Panc1 (cell line): Measurements from ENCODE around the gene MAPKAPK3.

Experiments used
- SIN3A ChIP-seq: IDR thresholded peaks from 2 replicates; pipeline ENCODE4 v1.6.1; 2012; ENCODE audit warnings: low read depth, mild to moderate bottlenecking, low read length, moderate library complexity, borderline replicate concordance; ENCODE audit not compliant: insufficient read depth
- TF ChIP-seq, protein P1 (sequence below): fragments of 450-650 bp; IDR thresholded peaks from 2 replicates; pipeline ENCODE4 v1.5.1; 2017; ENCODE audit warnings: mild to moderate bottlenecking

DNA sequence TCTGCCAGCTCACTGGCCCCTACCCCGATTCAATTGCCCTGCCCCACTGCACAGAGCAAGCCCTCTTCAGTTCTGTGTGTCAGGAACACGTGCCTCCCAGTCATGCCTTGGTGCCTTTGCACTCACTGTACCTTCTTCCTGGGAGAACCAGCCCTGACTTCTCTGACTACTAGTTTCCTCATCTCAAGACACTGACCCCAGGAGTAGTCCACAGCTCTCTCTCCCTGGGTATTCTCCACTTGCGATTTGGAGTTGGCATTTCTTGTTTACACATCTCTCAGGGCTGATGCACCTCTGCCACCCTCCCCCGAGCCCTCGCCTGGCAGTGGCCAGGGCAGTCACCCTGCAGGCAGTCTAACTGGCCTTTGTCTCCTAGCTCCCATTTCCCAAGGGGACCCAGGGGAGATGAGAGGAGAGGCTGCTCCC is 11.0 kb upstream of the MAPKAPK3 start:
- TF ChIP-seq, protein P1, sequence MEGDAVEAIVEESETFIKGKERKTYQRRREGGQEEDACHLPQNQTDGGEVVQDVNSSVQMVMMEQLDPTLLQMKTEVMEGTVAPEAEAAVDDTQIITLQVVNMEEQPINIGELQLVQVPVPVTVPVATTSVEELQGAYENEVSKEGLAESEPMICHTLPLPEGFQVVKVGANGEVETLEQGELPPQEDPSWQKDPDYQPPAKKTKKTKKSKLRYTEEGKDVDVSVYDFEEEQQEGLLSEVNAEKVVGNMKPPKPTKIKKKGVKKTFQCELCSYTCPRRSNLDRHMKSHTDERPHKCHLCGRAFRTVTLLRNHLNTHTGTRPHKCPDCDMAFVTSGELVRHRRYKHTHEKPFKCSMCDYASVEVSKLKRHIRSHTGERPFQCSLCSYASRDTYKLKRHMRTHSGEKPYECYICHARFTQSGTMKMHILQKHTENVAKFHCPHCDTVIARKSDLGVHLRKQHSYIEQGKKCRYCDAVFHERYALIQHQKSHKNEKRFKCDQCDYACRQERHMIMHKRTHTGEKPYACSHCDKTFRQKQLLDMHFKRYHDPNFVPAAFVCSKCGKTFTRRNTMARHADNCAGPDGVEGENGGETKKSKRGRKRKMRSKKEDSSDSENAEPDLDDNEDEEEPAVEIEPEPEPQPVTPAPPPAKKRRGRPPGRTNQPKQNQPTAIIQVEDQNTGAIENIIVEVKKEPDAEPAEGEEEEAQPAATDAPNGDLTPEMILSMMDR = no peak
- TF ChIP-seq SIN3A = no peak
